ENCODE data around the gene CHAD.
A peak's percentile ranks its signal among the peaks of the same experiment; 100 is the strongest.

Gene CHAD

GRCh38 chr17:50482516-50482915 lies 13.8 kb upstream of the CHAD start:
- POLR2A ChIA-PET, result no interaction called here
- Histone ChIP-seq H3K4me3 (ENCODE audit: control insufficient read depth in 1 of 7, extremely low read depth in 1 of 7, insufficient read depth in 4 of 7, low read depth in 2 of 7, low read length in 6 of 7) (no peak overlapping the region), H3K36me3 (ENCODE audit: control insufficient read depth in 4 of 4, insufficient read depth in 4 of 4, low read length in 3 of 4) (peaks cover 9 to 48% (median 30%) of the 10 kb centered on the region in 4 experiments), H3K27ac (ENCODE audit: insufficient read depth in 1 of 2, low read depth in 1 of 2, low read length in 2 of 2, poor library complexity in 1 of 2, severe bottlenecking in 2 of 2) (no peak overlapping the region), H3K27me3 (replicated peaks in 2 of 5; ENCODE audit: control insufficient read depth in 4 of 5, insufficient read depth in 5 of 5, low read length in 4 of 5) (no peaks in the 10 kb centered on the region), H3K9me3 (ENCODE audit: control extremely low read depth in 1 of 5, control insufficient read depth in 4 of 5, insufficient read depth in 2 of 5, low read depth in 1 of 5, low read length in 4 of 5) (no peaks in the 10 kb centered on the region), H3K4me1 (ENCODE audit: control extremely low read depth in 1 of 4, control insufficient read depth in 4 of 4, insufficient read depth in 4 of 4, low read length in 3 of 4) (peaks cover 0 to 21% (median 18%) of the 10 kb centered on the region in 4 experiments)
- CTCF ChIA-PET, result interaction anchor here (0.8 to 4.1 kb wide), 13 partner anchors 13 to 213 kb away, joined by 3 to 18 read pairs (median 4); partner anchors contain the start of gene CHAD
- 24% methylated on average over 3 of the region's 7 CpGs for WGBS (ENCODE audit: insufficient coverage)
- DNase-seq, result peak; percentile 77 to 87 (median 86)

GRCh38 chr17:50482110-50482509 lies 13.4 kb upstream of the CHAD start:
- Histone ChIP-seq H3K4me3 (ENCODE audit: control insufficient read depth in 1 of 7, extremely low read depth in 1 of 7, insufficient read depth in 4 of 7, low read depth in 2 of 7, low read length in 6 of 7) (no peak overlapping the region), H3K27ac (ENCODE audit: insufficient read depth in 1 of 2, low read depth in 1 of 2, low read length in 2 of 2, poor library complexity in 1 of 2, severe bottlenecking in 2 of 2) (no peak overlapping the region), H3K9me3 (ENCODE audit: control extremely low read depth in 1 of 5, control insufficient read depth in 4 of 5, insufficient read depth in 2 of 5, low read depth in 1 of 5, low read length in 4 of 5) (no peaks in the 10 kb centered on the region), H3K4me1 (ENCODE audit: control extremely low read depth in 1 of 4, control insufficient read depth in 4 of 4, insufficient read depth in 4 of 4, low read length in 3 of 4) (peaks cover 0 to 21% (median 18%) of the 10 kb centered on the region in 4 experiments), H3K36me3 (ENCODE audit: control insufficient read depth in 4 of 4, insufficient read depth in 4 of 4, low read length in 3 of 4) (peaks cover 9 to 48% (median 30%) of the 10 kb centered on the region in 4 experiments), H3K27me3 (replicated peaks in 2 of 5; ENCODE audit: control insufficient read depth in 4 of 5, insufficient read depth in 5 of 5, low read length in 4 of 5) (no peaks in the 10 kb centered on the region)
- no peak for DNase-seq
- POLR2A ChIA-PET, result no interaction called here
- CTCF ChIA-PET, result interaction anchor here (0.6 to 4.1 kb wide), 12 partner anchors 13 to 213 kb away, joined by 3 to 14 read pairs (median 3); partner anchors contain the start of gene CHAD
- 97% methylated on average over 19 of the region's 23 CpGs for WGBS (ENCODE audit: insufficient coverage)

- Histone ChIP-seq H3K4me3 (ENCODE audit: control insufficient read depth in 1 of 7, extremely low read depth in 1 of 7, insufficient read depth in 4 of 7, low read depth in 2 of 7, low read length in 6 of 7) (no peak overlapping the region), H3K27ac (ENCODE audit: insufficient read depth in 1 of 2, low read depth in 1 of 2, low read length in 2 of 2, poor library complexity in 1 of 2, severe bottlenecking in 2 of 2) (no peak overlapping the region), H3K9me3 (ENCODE audit: control extremely low read depth in 1 of 5, control insufficient read depth in 4 of 5, insufficient read depth in 2 of 5, low read depth in 1 of 5, low read length in 4 of 5) (no peaks in the 10 kb centered on the region), H3K4me1 (ENCODE audit: control extremely low read depth in 1 of 4, control insufficient read depth in 4 of 4, insufficient read depth in 4 of 4, low read length in 3 of 4) (peaks cover 0 to 21% (median 18%) of the 10 kb centered on the region in 4 experiments), H3K27me3 (replicated peaks in 2 of 5; ENCODE audit: control insufficient read depth in 4 of 5, insufficient read depth in 5 of 5, low read length in 4 of 5) (peaks cover 0 to 2% (median 0%) of the 10 kb centered on the region in 5 experiments), H3K36me3 (ENCODE audit: control insufficient read depth in 4 of 4, insufficient read depth in 4 of 4, low read length in 3 of 4) (peaks cover 9 to 48% (median 30%) of the 10 kb centered on the region in 4 experiments)
- no peak for DNase-seq
- POLR2A ChIA-PET, result no interaction called here
- CTCF ChIA-PET, result interaction anchor here (0.6 to 4.1 kb wide), 9 partner anchors 20 to 214 kb away, joined by 3 to 14 read pairs (median 3); no protein-coding TSS in a partner anchor
- 100% methylated on average over 1 of the region's 4 CpGs for WGBS (ENCODE audit: insufficient coverage)
Measured at GRCh38 chr17:50481648-50482047, 13.0 kb upstream of the CHAD start.

GRCh38 chr17:50480854-50481490 lies 12.3 kb upstream of the CHAD start:
- POLR2A ChIA-PET, result no interaction called here
- CTCF ChIA-PET, result interaction anchor here (1.3 to 4.1 kb wide), 3 partner anchors 20 to 214 kb away, joined by 4 to 14 read pairs (median 12); no protein-coding TSS in a partner anchor
- DNase-seq, result no peak

GRCh38 chr17:50480142-50480764 lies 11.6 kb upstream of the CHAD start:
- Histone ChIP-seq H3K36me3 (ENCODE audit: control insufficient read depth in 4 of 4, insufficient read depth in 4 of 4, low read length in 3 of 4) (peaks cover 9 to 42% (median 22%) of the 10 kb centered on the region in 4 experiments), H3K9me3 (ENCODE audit: control extremely low read depth in 1 of 5, control insufficient read depth in 4 of 5, insufficient read depth in 2 of 5, low read depth in 1 of 5, low read length in 4 of 5) (no peaks in the 10 kb centered on the region), H3K27ac (ENCODE audit: insufficient read depth in 1 of 2, low read depth in 1 of 2, low read length in 2 of 2, poor library complexity in 1 of 2, severe bottlenecking in 2 of 2) (no peak overlapping the region), H3K27me3 (replicated peaks in 2 of 5; ENCODE audit: control insufficient read depth in 4 of 5, insufficient read depth in 5 of 5, low read length in 4 of 5) (peaks cover 0 to 4% (median 0%) of the 10 kb centered on the region in 5 experiments), H3K4me3 (ENCODE audit: control insufficient read depth in 1 of 7, extremely low read depth in 1 of 7, insufficient read depth in 4 of 7, low read depth in 2 of 7, low read length in 6 of 7) (peak overlapping the region in 4 of 7 experiments; percentile 86 to 91 (median 90)), H3K4me1 (ENCODE audit: control extremely low read depth in 1 of 4, control insufficient read depth in 4 of 4, insufficient read depth in 4 of 4, low read length in 3 of 4) (peaks cover 0 to 21% (median 18%) of the 10 kb centered on the region in 4 experiments)
- DNase-seq, result no peak
- WGBS (ENCODE audit: insufficient coverage), result 84% methylated on average over 4 of the region's 7 CpGs
- ChIA-PET CTCF (interaction anchor here (1.0 to 2.6 kb wide), 9 partner anchors 8 to 118 kb away, joined by 3 to 12 read pairs (median 5); partner anchors contain the start of gene LRRC59), POLR2A (no interaction called here)

More at GRCh38 chr17:50480854-50481490, 12.3 kb upstream of the CHAD start:
- Histone ChIP-seq H3K27me3 (replicated peaks in 2 of 5; ENCODE audit: control insufficient read depth in 4 of 5, insufficient read depth in 5 of 5, low read length in 4 of 5) (peaks cover 0 to 4% (median 0%) of the 10 kb centered on the region in 5 experiments), H3K4me3 (ENCODE audit: control insufficient read depth in 1 of 7, extremely low read depth in 1 of 7, insufficient read depth in 4 of 7, low read depth in 2 of 7, low read length in 6 of 7) (no peak overlapping the region), H3K36me3 (ENCODE audit: control insufficient read depth in 4 of 4, insufficient read depth in 4 of 4, low read length in 3 of 4) (peaks cover 9 to 48% (median 29%) of the 10 kb centered on the region in 4 experiments), H3K27ac (ENCODE audit: insufficient read depth in 1 of 2, low read depth in 1 of 2, low read length in 2 of 2, poor library complexity in 1 of 2, severe bottlenecking in 2 of 2) (no peak overlapping the region), H3K9me3 (ENCODE audit: control extremely low read depth in 1 of 5, control insufficient read depth in 4 of 5, insufficient read depth in 2 of 5, low read depth in 1 of 5, low read length in 4 of 5) (no peaks in the 10 kb centered on the region), H3K4me1 (ENCODE audit: control extremely low read depth in 1 of 4, control insufficient read depth in 4 of 4, insufficient read depth in 4 of 4, low read length in 3 of 4) (peaks cover 0 to 21% (median 18%) of the 10 kb centered on the region in 4 experiments)
- WGBS (ENCODE audit: insufficient coverage), result no CpG with 5 or more reads among the region's 2 CpGs

DNA sequence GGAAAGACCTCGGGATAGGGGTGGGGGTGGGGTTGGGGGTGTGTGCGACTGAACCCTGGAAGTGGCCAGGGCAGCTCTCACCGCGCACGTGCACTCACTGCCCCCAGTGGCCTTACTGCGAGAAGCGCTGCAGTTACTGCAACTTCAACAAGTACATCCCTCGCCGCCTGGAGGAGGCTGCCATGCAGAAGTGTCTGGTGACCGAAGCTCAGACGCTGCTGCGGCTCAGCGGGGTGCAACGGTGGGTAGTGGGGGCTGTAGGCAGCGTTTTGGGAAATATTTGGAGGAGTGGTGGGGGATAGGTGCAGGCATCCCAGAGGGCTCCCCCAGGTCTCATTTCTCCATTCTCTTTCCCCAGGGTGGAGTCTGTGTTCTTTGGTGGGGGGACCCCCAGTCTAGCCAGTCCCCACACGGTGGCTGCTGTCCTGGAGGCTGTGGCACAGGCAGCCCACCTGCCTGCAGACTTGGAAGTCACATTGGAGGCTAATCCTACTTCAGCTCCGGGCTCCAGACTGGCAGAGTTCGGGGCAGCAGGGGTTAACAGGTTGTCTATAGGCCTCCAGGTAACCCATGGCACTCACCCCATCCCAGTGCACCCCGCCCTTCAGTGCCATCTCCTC lies 11.0 kb upstream of the CHAD start:
- H3K4me3 ChIP-seq (ENCODE audit: control insufficient read depth in 1 of 7, extremely low read depth in 1 of 7, insufficient read depth in 4 of 7, low read depth in 2 of 7, low read length in 6 of 7), result peak overlapping the region in 6 of 7 experiments; percentile 86 to 94 (median 90)
- peaks cover 0 to 21% (median 18%) of the 10 kb centered on the region in 4 experiments for H3K4me1 ChIP-seq (ENCODE audit: control extremely low read depth in 1 of 4, control insufficient read depth in 4 of 4, insufficient read depth in 4 of 4, low read length in 3 of 4)
- 25% methylated on average over 13 of the region's 19 CpGs for WGBS (ENCODE audit: insufficient coverage)
- H3K36me3 ChIP-seq (ENCODE audit: control insufficient read depth in 4 of 4, insufficient read depth in 4 of 4, low read length in 3 of 4), result peaks cover 4 to 36% (median 17%) of the 10 kb centered on the region in 4 experiments
- no peaks in the 10 kb centered on the region for H3K9me3 ChIP-seq (ENCODE audit: control extremely low read depth in 1 of 5, control insufficient read depth in 4 of 5, insufficient read depth in 2 of 5, low read depth in 1 of 5, low read length in 4 of 5)
- CTCF ChIA-PET, result interaction anchor here (0.5 to 2.6 kb wide), 15 partner anchors 8 to 663 kb away, joined by 3 to 12 read pairs (median 4); partner anchors contain the start of gene LRRC59
- H3K27me3 ChIP-seq (replicated peaks in 2 of 5; ENCODE audit: control insufficient read depth in 4 of 5, insufficient read depth in 5 of 5, low read length in 4 of 5), result peaks cover 0 to 4% (median 0%) of the 10 kb centered on the region in 5 experiments
- POLR2A ChIA-PET, result no interaction called here
- peak; percentile 86 to 89 (median 88) for DNase-seq
- peak overlapping the region in 1 of 2 experiments; percentile 85 for H3K27ac ChIP-seq (ENCODE audit: insufficient read depth in 1 of 2, low read depth in 1 of 2, low read length in 2 of 2, poor library complexity in 1 of 2, severe bottlenecking in 2 of 2)

All from common myeloid progenitor, CD34-positive (primary cell).